ENCODE data around the gene ARHGEF28.

ARHGEF28 gene

GRCh38 chr5:73668017-73668416, 42.0 kb downstream of the ARHGEF28 start:
- no peak for DNase-seq (ENCODE audit: insufficient read length, low spot score)
- FAIRE-seq, result no peak
- no peak for TF ChIP-seq CTCF (IDR thresholded peaks at IDR 0.05; ENCODE audit: insufficient read depth, missing control alignments)

- no peak for TF ChIP-seq CTCF (IDR thresholded peaks at IDR 0.05; ENCODE audit: insufficient read depth, missing control alignments)
- FAIRE-seq, result no peak
- DNase-seq (ENCODE audit: insufficient read length, low spot score), result no peak
Observed at GRCh38 chr5:73668486-73669111, 42.6 kb downstream of the ARHGEF28 start.

- no peak for DNase-seq (ENCODE audit: insufficient read length, low spot score)
- FAIRE-seq, result no peak
- no peak for TF ChIP-seq CTCF (IDR thresholded peaks at IDR 0.05; ENCODE audit: insufficient read depth, missing control alignments)
Observed at GRCh38 chr5:73670731-73671130, 44.7 kb downstream of the ARHGEF28 start.

- no peak for DNase-seq (ENCODE audit: insufficient read length, low spot score)
- TF ChIP-seq CTCF (IDR thresholded peaks at IDR 0.05; ENCODE audit: insufficient read depth, missing control alignments), result no peak
- FAIRE-seq, result no peak
Observed at GRCh38 chr5:73672132-73672531, 46.1 kb downstream of the ARHGEF28 start.

GRCh38 chr5:73673161-73673591, 47.2 kb downstream of the ARHGEF28 start:
- no peak for TF ChIP-seq CTCF (IDR thresholded peaks at IDR 0.05; ENCODE audit: insufficient read depth, missing control alignments)
- no peak for FAIRE-seq

GRCh38 chr5:73674669-73675004, 48.6 kb downstream of the ARHGEF28 start:
- no peak for TF ChIP-seq CTCF (IDR thresholded peaks at IDR 0.05; ENCODE audit: insufficient read depth, missing control alignments)
- FAIRE-seq, result no peak
- no peak for DNase-seq (ENCODE audit: insufficient read length, low spot score)

More at GRCh38 chr5:73673161-73673591, 47.2 kb downstream of the ARHGEF28 start:
- DNase-seq (ENCODE audit: insufficient read length, low spot score), result no peak

- no peak for FAIRE-seq
- TF ChIP-seq CTCF (IDR thresholded peaks at IDR 0.05; ENCODE audit: insufficient read depth, missing control alignments), result no peak
- no peak for DNase-seq (ENCODE audit: insufficient read length, low spot score)
Observed at GRCh38 chr5:73678322-73678740, 52.3 kb downstream of the ARHGEF28 start.

Data from D721Med (cell line).